ENCODE data around the gene IFI30.

DNA sequence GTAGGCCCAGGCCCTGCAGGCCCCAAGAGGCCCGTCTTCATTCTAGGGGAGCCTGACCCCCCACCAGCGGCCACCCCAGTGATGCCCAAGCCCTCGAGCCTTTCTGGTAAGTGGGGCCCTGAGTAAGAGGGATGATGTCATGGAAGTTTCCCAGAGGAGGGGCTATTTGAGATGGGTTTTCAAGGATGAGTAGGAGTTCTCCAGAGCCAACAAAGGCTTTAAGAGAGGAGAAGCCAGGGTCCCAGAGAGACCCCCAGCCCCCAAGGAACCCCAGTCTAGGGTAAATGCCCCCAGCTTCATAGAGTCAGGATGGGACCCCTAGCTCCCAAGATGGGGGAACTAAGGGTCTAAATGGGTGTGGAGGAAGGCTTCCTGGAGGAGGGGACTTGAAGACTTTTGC lies 29.7 kb upstream of the IFI30 start:
- no peak for TF ChIP-seq CTCF (IDR thresholded peaks at IDR 0.05)
- no peak for TF ChIP-seq POLR2A (IDR thresholded peaks at IDR 0.05)
